HUES6 (cell line): Measurements from ENCODE around the gene ACSL5.

Source experiments
- H3K27ac ChIP-seq: 2 replicates; pipeline ENCODE4 v1.7.0; 2013; ENCODE audit warnings: low read depth, mild to moderate bottlenecking, low read length, inconsistent platforms
- H3K27me3 ChIP-seq: 2 replicates; pipeline ENCODE4 v1.6.1; 2013; ENCODE audit warnings: low read length; ENCODE audit not compliant: control insufficient read depth, insufficient read depth
- H3K36me3 ChIP-seq: 2 replicates; pipeline ENCODE4 v1.6.1; 2013; ENCODE audit warnings: low read length; ENCODE audit not compliant: control insufficient read depth, insufficient read depth
- H3K4me1 ChIP-seq: 2 replicates; pipeline ENCODE4 v1.6.1; 2013; ENCODE audit warnings: low read length; ENCODE audit not compliant: control insufficient read depth, insufficient read depth
- H3K4me3 ChIP-seq: 2 replicates; pipeline ENCODE4 v1.5.1; 2013; ENCODE audit warnings: low read depth, low read length
- H3K9ac ChIP-seq: one replicate; pipeline ENCODE4 v1.6.1; 2013; ENCODE audit warnings: mild to moderate bottlenecking, low read length
- H3K9me3 ChIP-seq: 2 replicates; pipeline ENCODE4 v1.6.1; 2013; ENCODE audit warnings: low read depth, low read length; ENCODE audit not compliant: control insufficient read depth, insufficient read depth

ACSL5 gene

GRCh38 chr10:112351146-112351545 is 22.8 kb upstream of the ACSL5 start:
- Histone ChIP-seq H3K27me3 (no peaks in the 10 kb centered on the region), H3K36me3 (no peaks in the 10 kb centered on the region), H3K9me3 (peaks cover 4% of the 10 kb centered on the region; the same call in 1 of the 2 replicates), H3K9ac (no peak overlapping the region), H3K4me1 (no peaks in the 10 kb centered on the region), H3K4me3 (no peak overlapping the region), H3K27ac (no peak overlapping the region)

DNA sequence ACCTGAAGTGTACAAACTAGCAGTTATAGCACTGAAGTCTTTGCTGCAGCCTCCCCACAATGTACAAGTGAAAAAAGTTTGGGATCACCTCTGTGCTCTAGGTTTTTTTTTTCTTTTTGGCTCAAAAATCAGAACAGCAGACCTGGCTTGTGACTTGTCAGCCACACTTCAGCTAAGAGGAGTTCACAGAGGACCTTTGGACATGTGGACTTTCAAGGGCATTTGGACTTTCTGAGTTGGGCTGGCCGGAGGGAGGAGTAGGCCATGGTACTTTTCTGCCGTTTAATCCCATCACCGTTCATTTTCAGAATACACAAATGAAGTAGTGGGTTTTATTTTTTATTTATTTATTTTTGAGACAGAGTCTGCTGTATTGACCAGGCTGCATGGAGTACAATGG is 21.9 kb upstream of the ACSL5 start:
- H3K27me3 ChIP-seq, result no peaks in the 10 kb centered on the region
- no peak overlapping the region for H3K4me3 ChIP-seq
- no peaks in the 10 kb centered on the region for H3K36me3 ChIP-seq
- no peak overlapping the region for H3K9ac ChIP-seq
- H3K9me3 ChIP-seq, result peaks cover 4% of the 10 kb centered on the region; the same call in 1 of the 2 replicates
- no peaks in the 10 kb centered on the region for H3K4me1 ChIP-seq
- H3K27ac ChIP-seq, result no peak overlapping the region

DNA sequence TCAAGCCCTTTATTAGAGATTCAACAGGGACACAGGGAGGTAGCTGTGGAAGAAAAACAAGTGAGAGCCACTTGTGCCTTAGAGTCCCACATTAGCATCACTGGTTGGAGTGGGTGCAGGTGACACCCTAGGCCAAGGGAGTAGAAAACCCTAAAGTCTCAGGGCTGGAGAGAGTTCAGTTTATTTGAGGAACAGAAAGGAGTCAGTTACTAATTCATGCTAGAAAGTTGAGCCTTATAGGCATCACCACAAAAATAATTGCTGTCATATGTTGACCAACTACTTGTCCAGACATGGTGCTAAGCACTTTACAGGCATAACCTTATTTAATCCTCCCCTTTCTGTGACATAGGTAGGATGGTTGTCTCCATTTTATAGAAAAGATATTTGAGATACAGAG is 20.9 kb upstream of the ACSL5 start:
- Histone ChIP-seq H3K27me3 (no peaks in the 10 kb centered on the region), H3K36me3 (no peaks in the 10 kb centered on the region), H3K4me1 (no peaks in the 10 kb centered on the region), H3K4me3 (no peak overlapping the region), H3K9ac (no peak overlapping the region), H3K27ac (no peak overlapping the region), H3K9me3 (peaks cover 4% of the 10 kb centered on the region; the same call in 1 of the 2 replicates)

- H3K9ac ChIP-seq, result no peak overlapping the region
- peaks cover 6% of the 10 kb centered on the region; the same call in 1 of the 2 replicates for H3K4me1 ChIP-seq
- H3K9me3 ChIP-seq, result no peaks in the 10 kb centered on the region
- no peak overlapping the region for H3K4me3 ChIP-seq
- no peaks in the 10 kb centered on the region for H3K27me3 ChIP-seq
- no peaks in the 10 kb centered on the region for H3K36me3 ChIP-seq
- H3K27ac ChIP-seq, result no peak overlapping the region
Observed at GRCh38 chr10:112356686-112357085, 17.2 kb upstream of the ACSL5 start.

DNA sequence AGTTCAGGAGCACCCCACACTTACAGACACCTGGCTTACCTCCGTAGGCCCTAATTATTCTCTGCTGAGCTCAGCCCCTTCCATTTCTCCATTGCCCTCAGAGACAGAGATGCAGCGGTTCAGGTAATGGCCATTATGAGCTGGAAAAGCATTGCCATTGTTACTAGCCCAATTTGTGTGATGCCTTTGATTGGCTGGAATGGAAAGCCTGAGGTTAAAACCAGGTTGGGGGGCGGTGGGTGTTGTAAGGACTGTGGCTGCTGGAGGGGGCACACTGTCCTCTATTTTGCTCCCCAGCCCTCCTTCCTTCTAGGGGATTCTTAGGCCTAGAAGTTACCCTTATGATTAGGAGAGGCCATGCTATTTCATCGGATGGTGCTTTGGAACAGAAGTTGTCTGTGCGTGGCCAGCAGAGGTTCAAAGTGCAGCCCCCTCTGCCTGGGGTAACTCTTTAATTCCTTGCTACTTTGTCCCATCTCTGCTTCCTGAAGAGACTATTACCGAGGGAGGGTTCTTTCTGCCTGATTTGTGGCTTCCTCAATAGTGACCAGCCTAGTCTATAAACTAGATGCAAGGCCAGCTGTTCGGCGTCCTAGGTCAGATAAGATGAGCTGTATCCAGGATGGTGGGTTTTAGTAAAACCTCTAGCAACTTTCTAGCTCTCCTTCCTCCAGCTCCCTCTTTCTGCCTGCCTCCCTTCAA is 14.2 kb upstream of the ACSL5 start:
- no peak overlapping the region for H3K27ac ChIP-seq
- H3K27me3 ChIP-seq, result no peaks in the 10 kb centered on the region
- no peak overlapping the region for H3K4me3 ChIP-seq
- H3K9ac ChIP-seq, result no peak overlapping the region
- no peaks in the 10 kb centered on the region for H3K36me3 ChIP-seq
- H3K9me3 ChIP-seq, result no peaks in the 10 kb centered on the region
- peaks cover 6% of the 10 kb centered on the region; the same call in 1 of the 2 replicates for H3K4me1 ChIP-seq

DNA sequence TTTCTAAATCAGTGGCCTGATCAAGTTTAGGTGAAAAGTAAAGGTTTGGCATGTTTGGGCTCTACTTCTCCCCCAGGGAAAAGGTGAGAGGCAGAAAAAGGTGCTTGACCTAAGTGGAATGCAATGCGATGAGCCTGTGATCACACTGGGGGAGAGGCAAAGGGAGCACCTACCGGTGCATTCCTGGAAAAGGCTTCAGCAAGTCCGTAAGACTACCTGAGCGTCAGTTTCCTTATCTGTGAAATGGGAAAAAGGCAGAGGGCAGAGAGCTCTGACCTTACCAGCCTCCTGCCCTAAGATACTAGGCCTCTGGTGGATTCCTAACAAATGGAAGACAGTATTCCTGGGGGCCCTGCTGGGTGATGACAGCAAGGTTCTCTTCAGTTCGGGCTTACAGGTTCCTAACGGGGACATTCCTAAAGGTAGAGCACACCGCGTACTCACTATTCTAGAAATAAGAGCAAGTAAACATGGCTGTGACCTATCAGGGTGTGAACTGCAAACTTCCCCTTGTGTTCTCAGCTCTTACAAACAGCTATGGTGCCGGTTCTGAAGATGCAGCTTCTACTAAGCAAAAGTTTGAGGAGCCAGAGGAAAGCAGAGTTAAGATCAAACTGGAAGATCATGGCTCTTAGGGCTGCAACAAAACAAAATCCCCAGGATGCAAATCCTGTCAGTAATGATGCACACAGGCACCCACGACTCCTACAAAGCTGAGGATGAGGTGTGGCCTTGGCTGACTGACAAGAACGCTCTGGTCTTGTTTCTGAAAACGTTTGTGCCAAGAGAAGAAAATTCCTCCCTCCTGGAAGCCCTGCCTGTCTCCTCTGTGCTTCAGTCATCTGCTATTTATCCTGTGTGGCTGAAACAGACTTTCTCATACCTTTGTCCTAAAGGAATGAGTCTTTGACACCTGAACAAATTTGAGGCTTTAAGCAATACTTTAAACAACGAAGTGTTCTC is 13.3 kb upstream of the ACSL5 start:
- Histone ChIP-seq H3K9ac (no peak overlapping the region), H3K27me3 (no peaks in the 10 kb centered on the region), H3K9me3 (no peaks in the 10 kb centered on the region), H3K4me1 (peaks cover 6% of the 10 kb centered on the region; the same call in 1 of the 2 replicates), H3K36me3 (no peaks in the 10 kb centered on the region), H3K27ac (no peak overlapping the region), H3K4me3 (no peak overlapping the region)

GRCh38 chr10:112361951-112362751 is 11.8 kb upstream of the ACSL5 start:
- Histone ChIP-seq H3K36me3 (no peaks in the 10 kb centered on the region), H3K9me3 (no peaks in the 10 kb centered on the region), H3K27me3 (no peaks in the 10 kb centered on the region), H3K9ac (no peak overlapping the region), H3K27ac (no peak overlapping the region), H3K4me1 (peaks cover 6% of the 10 kb centered on the region; the same call in 1 of the 2 replicates), H3K4me3 (no peak overlapping the region)

- Histone ChIP-seq H3K27ac (no peak overlapping the region), H3K9ac (no peak overlapping the region), H3K4me1 (peaks cover 6% of the 10 kb centered on the region; the same call in 1 of the 2 replicates), H3K9me3 (no peaks in the 10 kb centered on the region), H3K36me3 (no peaks in the 10 kb centered on the region), H3K27me3 (no peaks in the 10 kb centered on the region), H3K4me3 (no peak overlapping the region)
Observed at GRCh38 chr10:112362833-112363232, 11.1 kb upstream of the ACSL5 start.

GRCh38 chr10:112363696-112364688 is 9.9 kb upstream of the ACSL5 start:
- Histone ChIP-seq H3K27ac (no peak overlapping the region), H3K27me3 (no peaks in the 10 kb centered on the region)

GRCh38 chr10:112365014-112365432 is 8.9 kb upstream of the ACSL5 start:
- Histone ChIP-seq H3K4me1 (peaks cover 4% of the 10 kb centered on the region; the same call in 1 of the 2 replicates), H3K9ac (no peak overlapping the region), H3K36me3 (no peaks in the 10 kb centered on the region), H3K27me3 (no peaks in the 10 kb centered on the region), H3K27ac (no peak overlapping the region), H3K9me3 (no peaks in the 10 kb centered on the region), H3K4me3 (no peak overlapping the region)

More at GRCh38 chr10:112363696-112364688, 9.9 kb upstream of the ACSL5 start:
- Histone ChIP-seq H3K9me3 (no peaks in the 10 kb centered on the region), H3K4me1 (peaks cover 6% of the 10 kb centered on the region; the same call in 1 of the 2 replicates), H3K36me3 (no peaks in the 10 kb centered on the region), H3K9ac (no peak overlapping the region), H3K4me3 (no peak overlapping the region)
